DND-41 (cell line): ENCODE data around the gene WDR7.

Source experiments
- EZH2 ChIP-seq: IDR thresholded peaks from 3 replicates; pipeline ENCODE4 v1.6.1; 2012; ENCODE audit warnings: borderline replicate concordance, low read depth, mild to moderate bottlenecking, moderate library complexity, low read length, inconsistent platforms; ENCODE audit not compliant: severe bottlenecking
- TF ChIP-seq, protein P1 (sequence below): IDR thresholded peaks from 2 replicates; pipeline ENCODE4 v1.5.1; 2012; ENCODE audit warnings: borderline replicate concordance, low read length, moderate library complexity, mild to moderate bottlenecking; ENCODE audit not compliant: poor library complexity, severe bottlenecking; ENCODE audit errors: extremely low read depth

DNA sequence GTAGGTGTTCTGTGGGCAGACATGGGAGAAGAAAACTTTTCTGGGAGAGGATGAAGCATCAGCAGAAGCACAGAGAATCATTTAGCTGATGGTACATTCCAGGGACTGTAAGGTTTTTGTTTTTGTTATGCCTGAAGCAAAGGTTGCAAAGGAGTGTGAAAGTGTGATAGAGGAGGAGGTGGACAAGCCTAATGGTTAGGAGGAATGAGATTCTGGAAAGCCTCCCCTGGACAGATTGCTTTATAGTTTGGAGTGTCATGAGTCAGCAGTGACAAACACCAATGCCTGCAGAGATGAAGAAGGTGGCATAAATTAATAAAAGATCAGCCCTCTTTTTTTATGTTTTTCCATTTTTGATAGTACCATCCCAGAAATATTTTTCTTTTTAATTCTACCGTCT is 324.1 kb downstream of the WDR7 start:
- TF ChIP-seq, protein P1, sequence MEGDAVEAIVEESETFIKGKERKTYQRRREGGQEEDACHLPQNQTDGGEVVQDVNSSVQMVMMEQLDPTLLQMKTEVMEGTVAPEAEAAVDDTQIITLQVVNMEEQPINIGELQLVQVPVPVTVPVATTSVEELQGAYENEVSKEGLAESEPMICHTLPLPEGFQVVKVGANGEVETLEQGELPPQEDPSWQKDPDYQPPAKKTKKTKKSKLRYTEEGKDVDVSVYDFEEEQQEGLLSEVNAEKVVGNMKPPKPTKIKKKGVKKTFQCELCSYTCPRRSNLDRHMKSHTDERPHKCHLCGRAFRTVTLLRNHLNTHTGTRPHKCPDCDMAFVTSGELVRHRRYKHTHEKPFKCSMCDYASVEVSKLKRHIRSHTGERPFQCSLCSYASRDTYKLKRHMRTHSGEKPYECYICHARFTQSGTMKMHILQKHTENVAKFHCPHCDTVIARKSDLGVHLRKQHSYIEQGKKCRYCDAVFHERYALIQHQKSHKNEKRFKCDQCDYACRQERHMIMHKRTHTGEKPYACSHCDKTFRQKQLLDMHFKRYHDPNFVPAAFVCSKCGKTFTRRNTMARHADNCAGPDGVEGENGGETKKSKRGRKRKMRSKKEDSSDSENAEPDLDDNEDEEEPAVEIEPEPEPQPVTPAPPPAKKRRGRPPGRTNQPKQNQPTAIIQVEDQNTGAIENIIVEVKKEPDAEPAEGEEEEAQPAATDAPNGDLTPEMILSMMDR, result no peak
- TF ChIP-seq EZH2, result no peak
